Heart right ventricle (tissue), 16 donors: ENCODE data around the gene SLC25A42. TPM values are rescaled to one million over a fixed set of nuclear protein-coding genes. Genes with fewer than 3 reads are reported as not detected.

Source experiments
- ATAC-seq, 8 donors: fragments of 200-7000 bp; cut with Tn5 transposase; one replicate each; pipeline ENCODE4 v1.9.1; 2020; ENCODE audit warnings: mild to moderate bottlenecking in 8 of 8, moderate library complexity in 8 of 8, moderate number of reproducible peaks in 1 of 8
- DNase-seq, 2 donors: peaks; one replicate each; pipeline ENCODE4 v3.0.0-alpha.2; 2020
- H3K27ac ChIP-seq, 10 donors: fragments of 200-600 bp; sonication (generic) in 2 of 10; one replicate each; pipeline versions ENCODE4 v1.5.0 to v1.8.0; 2020 to 2022; ENCODE audit warnings: mild to moderate bottlenecking in 3 of 10
- H3K27me3 ChIP-seq, 7 donors: fragments of 200-600 bp; one replicate each; pipeline ENCODE4 v1.8.0; 2021 to 2022; ENCODE audit warnings: mild to moderate bottlenecking in 2 of 7
- H3K36me3 ChIP-seq, 9 donors: fragments of 200-600 bp; sonication (generic) in 1 of 9; one replicate each; pipeline versions ENCODE4 v1.5.0 to v1.8.0; 2020 to 2022; ENCODE audit warnings: mild to moderate bottlenecking in 2 of 9
- H3K4me1 ChIP-seq, 9 donors: fragments of 200-600 bp; sonication (generic) in 1 of 9; one replicate each; pipeline versions ENCODE4 v1.5.0 to v1.8.0; 2020 to 2022; ENCODE audit warnings: mild to moderate bottlenecking in 4 of 9
- H3K4me3 ChIP-seq, 10 donors: fragments of 200-600 bp; sonication (generic) in 2 of 10; one replicate each; pipeline versions ENCODE4 v1.5.0 to v1.8.0; 2020 to 2022; ENCODE audit warnings: mild to moderate bottlenecking in 7 of 10, moderate library complexity in 2 of 10
- H3K9me3 ChIP-seq, 11 donors: fragments of 200-600 bp in 10 of 11; sonication (generic) in 2 of 11; one replicate each; pipeline versions ENCODE4 v1.5.0 to v1.8.0; 2013 to 2022; ENCODE audit warnings: mild to moderate bottlenecking in 2 of 11, control low read depth in 1 of 11, moderate library complexity in 1 of 11
- WGBS, 2 donors: extraction: QIAGEN DNeasy Blood & Tissue Kit; methylation state at CpG; one replicate each; pipeline ENCODE4 v1.1.7; 2013; ENCODE audit warnings: inconsistent platforms in 1 of 2; 5-methylcytosine and 5-hydroxymethylcytosine counted together
- intact Hi-C, 10 donors: fragments of 100-400 bp; cut with DNase I; formaldehyde crosslinking; loops; one replicate each; pipeline versions ENCODE4 v1.11.1 to v1.14.2; 2022
- polyA plus RNA-seq, 2 donors: library from polyadenylated mRNA; stranded (reverse); fragments of 200-250 nt; gene quantifications; one replicate each; pipeline ENCODE4 v1.2.3, GENCODE V29; 2013
- total RNA-seq, 10 donors: library from RNA; stranded (reverse); fragmentation: NEBNext Ultra II Directional in 3 of 10; extraction: Animal tissue kit (Norgen Biotek cat#: 25700) in 3 of 10; gene quantifications; one replicate each; pipeline versions ENCODE4 v1.2.1 to v1.2.4, GENCODE V29; 2021 to 2023
- TF ChIP-seq, protein P1 (sequence below), 9 donors: fragments of 200-600 bp; sonication (generic) in 2 of 9; IDR thresholded peaks; one replicate each; pipeline versions ENCODE4 v1.5.0 to v1.8.0; 2021 to 2022; ENCODE audit warnings: antibody characterized with exemption in 9 of 9, mild to moderate bottlenecking in 5 of 9, moderate library complexity in 1 of 9
- donor health status: Arrhythmogenic right ventricular cardiomyopathy.
- donor health status: ischemic (EF 13 %, LVEDD 7.1; RV severe dilation, severe dysfunction).
- donor health status: healthy with polysubstance abuse.
- donor health status: DM: no; HTN: yes; CAD: no.
- donor health status: DM: no; HTN: no; CAD: no.
- donor health status: ischemic (EF 25% LVEDD 6.9; RV normal size, moderate dysfunction).
- donor health status: ischemic (EF 25% LVEDD 5.7; RV mildly dilated, moderate dysfunction).
- donor health status: healthy.
- donor health status: DM: yes; HTN: yes; CAD: no.
- donor health status: Ischemic cardiomyopathy.
- donor health status: ischemic (EF 35%, LVEDD 5.7; RV mildly dilated, moderate dysfunction).
- donor health status: nonischemic (EF 11% LVEDD 7.7; RV severe dilation, severe dysfunction).
- donor health status: DM: yes; HTN: yes; CAD: no.
- donor health status: PGD.
- donor health status: ischemic (EF 29% LVEDD 5.4; RV normal size, mild dysfunction).
- donor health status: nonischemic (EF 23%, LVEDD 6.1; RV moderate dilation, normal function).

The SLC25A42 gene
- total and polyA plus RNA-seq, 12 donors: 15.7 to 24.1 (median 18.2) TPM

DNA sequence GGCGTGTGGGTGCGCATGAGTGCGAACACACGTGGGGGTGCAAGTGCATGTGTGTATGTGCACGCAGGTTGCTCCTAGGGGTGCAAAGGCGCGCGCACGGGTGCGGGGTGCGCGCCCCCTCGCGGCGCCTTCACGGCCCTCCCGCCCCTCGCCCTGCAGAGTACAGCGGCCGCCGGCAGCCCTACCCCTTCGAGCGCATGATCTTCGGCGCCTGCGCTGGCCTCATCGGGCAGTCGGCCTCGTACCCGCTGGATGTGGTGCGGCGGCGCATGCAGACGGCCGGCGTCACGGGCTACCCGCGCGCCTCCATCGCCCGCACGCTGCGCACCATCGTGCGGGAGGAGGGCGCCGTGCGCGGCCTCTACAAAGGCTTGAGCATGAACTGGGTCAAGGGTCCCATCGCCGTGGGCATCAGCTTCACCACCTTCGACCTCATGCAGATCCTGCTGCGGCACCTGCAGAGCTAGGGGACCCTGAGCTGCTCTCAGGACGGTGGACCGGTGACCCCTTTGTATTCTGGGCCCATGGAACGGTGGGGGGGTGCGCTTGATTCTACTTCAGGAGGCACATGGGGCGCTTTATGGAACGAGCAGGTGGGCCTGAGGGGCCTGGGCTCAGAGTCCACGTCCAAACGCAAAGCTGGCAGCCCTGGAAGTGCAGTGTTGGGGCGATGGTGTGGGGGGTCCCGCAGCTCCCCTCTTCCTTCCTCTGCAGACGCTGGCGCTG is 46.8 kb downstream of the SLC25A42 start:
- Histone ChIP-seq H3K9me3 (no peaks in the 10 kb centered on the region), H3K4me1 (peaks cover 0 to 19% (median 0%) of the 10 kb centered on the region in 9 donors), H3K36me3 (peaks cover 0 to 12% (median 0%) of the 10 kb centered on the region in 9 donors), H3K27me3 (no peaks in the 10 kb centered on the region), H3K27ac (no peak overlapping the region), H3K4me3 (peak overlapping the region in 3 of 10 donors; percentile 4 to 11 (median 5))
- WGBS, 2 donors: 23 to 25% methylated on average over 66 of the region's 66 CpGs
- intact Hi-C loops: no loop called here
- peak in 4 of 8 donors; percentile 7 to 28 (median 23) for ATAC-seq
- no peak for DNase-seq
- TF ChIP-seq, protein P1, sequence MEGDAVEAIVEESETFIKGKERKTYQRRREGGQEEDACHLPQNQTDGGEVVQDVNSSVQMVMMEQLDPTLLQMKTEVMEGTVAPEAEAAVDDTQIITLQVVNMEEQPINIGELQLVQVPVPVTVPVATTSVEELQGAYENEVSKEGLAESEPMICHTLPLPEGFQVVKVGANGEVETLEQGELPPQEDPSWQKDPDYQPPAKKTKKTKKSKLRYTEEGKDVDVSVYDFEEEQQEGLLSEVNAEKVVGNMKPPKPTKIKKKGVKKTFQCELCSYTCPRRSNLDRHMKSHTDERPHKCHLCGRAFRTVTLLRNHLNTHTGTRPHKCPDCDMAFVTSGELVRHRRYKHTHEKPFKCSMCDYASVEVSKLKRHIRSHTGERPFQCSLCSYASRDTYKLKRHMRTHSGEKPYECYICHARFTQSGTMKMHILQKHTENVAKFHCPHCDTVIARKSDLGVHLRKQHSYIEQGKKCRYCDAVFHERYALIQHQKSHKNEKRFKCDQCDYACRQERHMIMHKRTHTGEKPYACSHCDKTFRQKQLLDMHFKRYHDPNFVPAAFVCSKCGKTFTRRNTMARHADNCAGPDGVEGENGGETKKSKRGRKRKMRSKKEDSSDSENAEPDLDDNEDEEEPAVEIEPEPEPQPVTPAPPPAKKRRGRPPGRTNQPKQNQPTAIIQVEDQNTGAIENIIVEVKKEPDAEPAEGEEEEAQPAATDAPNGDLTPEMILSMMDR (IDR thresholded peaks at IDR 0.05): peak in 8 of 9 donors; percentile 11 to 55 (median 38)

DNA sequence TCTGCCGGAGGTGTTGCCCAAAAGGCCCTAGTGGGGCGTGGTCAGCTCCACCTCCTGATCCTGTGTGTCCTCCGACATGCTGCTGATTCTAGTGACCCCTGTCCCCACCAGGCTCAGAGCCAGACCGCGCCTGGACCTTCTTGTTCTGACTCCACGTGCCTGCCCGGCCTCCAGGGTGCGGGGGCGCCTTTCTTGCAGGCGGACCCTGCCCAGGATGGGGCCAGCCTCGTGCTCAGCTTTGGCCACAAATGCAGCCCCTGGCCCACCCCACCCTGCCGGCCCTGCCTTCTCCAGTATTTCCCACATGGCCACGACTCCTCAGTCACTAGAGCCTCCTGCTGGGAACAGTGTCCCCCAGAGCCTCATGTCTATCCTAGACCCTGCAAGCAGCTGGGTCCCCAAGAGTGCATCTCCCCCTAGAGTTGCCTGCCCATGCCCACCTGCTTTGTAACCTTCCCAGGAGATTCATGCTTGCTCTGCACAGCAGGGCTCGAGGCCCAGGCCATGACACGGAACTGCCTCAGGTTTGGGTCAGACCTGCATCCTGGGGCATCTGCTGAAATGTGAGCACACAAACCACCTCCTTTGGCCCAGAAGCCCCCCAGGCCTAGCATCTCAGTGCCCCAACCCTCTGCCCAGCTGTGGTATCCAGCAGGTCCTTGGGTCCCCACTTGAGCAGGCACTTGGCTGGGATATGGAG is 47.5 kb downstream of the SLC25A42 start:
- peak in 2 of 8 donors; percentile 5 to 15 for ATAC-seq
- WGBS, 2 donors: 74 to 75% methylated on average over 15 of the region's 15 CpGs

DNA sequence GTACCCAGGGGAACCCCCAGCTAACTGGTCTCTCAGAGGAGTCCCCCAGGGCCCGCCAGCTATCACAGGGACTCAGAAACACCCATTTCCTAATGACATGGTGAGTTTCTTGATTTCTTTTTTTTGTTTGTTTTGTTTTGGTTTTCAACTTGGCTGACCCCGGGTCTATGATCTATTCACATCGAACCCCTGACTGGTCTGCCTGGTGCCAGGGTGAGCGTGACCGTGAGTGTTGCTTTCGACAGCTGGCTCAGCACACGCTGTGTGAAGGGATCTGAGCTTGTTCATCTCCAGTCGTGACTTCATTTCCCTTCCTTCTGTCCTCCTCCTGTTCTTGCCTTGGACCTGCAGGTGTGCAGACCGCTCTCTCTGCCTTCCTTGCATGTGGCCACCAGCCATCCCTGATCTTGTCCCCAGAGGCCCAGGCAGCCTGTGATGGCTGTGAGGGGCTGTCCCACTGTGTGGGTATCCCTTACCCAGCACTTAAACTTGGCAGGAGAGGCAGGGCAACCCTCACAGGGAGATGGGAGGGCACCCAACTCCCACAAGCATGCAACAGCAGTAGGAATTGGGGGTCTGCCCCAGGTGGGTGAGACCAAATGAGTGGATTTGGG is 48.3 kb downstream of the SLC25A42 start:
- TF ChIP-seq, protein P1 (IDR thresholded peaks at IDR 0.05): no peak
- H3K27ac ChIP-seq: no peak overlapping the region
- H3K4me3 ChIP-seq: no peak overlapping the region
- no peak for ATAC-seq
- DNase-seq: no peak
- H3K4me1 ChIP-seq: peaks cover 0 to 19% (median 0%) of the 10 kb centered on the region in 9 donors
- peaks cover 0 to 12% (median 0%) of the 10 kb centered on the region in 9 donors for H3K36me3 ChIP-seq
- H3K27me3 ChIP-seq: no peaks in the 10 kb centered on the region
- 68 to 79% methylated on average over 9 of the region's 9 CpGs for WGBS, 2 donors
- no peaks in the 10 kb centered on the region for H3K9me3 ChIP-seq
- intact Hi-C loops: no loop called here

More for the DNA sequence above, 47.5 kb downstream of the SLC25A42 start:
- no peak for DNase-seq
- Histone ChIP-seq H3K36me3 (peaks cover 0 to 12% (median 0%) of the 10 kb centered on the region in 9 donors), H3K27ac (no peak overlapping the region), H3K4me3 (no peak overlapping the region), H3K4me1 (peaks cover 0 to 19% (median 0%) of the 10 kb centered on the region in 9 donors), H3K27me3 (no peaks in the 10 kb centered on the region), H3K9me3 (no peaks in the 10 kb centered on the region)
- TF ChIP-seq, protein P1 (IDR thresholded peaks at IDR 0.05): no peak
- intact Hi-C loops: no loop called here

GRCh38 chr19:19113040-19113626 is 49.3 kb downstream of the SLC25A42 start:
- TF ChIP-seq, protein P1 (IDR thresholded peaks at IDR 0.05): no peak
- Histone ChIP-seq H3K4me3 (no peak overlapping the region), H3K9me3 (no peaks in the 10 kb centered on the region), H3K36me3 (peaks cover 0 to 6% (median 0%) of the 10 kb centered on the region in 9 donors), H3K27me3 (no peaks in the 10 kb centered on the region), H3K4me1 (peaks cover 0 to 19% (median 0%) of the 10 kb centered on the region in 9 donors), H3K27ac (no peak overlapping the region)
- 49 to 55% methylated on average over 7 of the region's 7 CpGs for WGBS, 2 donors
- DNase-seq (no peak), ATAC-seq (no peak)
- intact Hi-C loops: no loop called here
